HG02981 (cell line): ENCODE results near the gene PHF19.

Experiments used
- ATAC-seq: cut with Tn5 transposase; IDR thresholded peaks from one replicate; pipeline ENCODE4 v1.9.1; 2021; ENCODE audit warnings: mild to moderate bottlenecking, moderate library complexity; ENCODE audit not compliant: unreplicated experiment

PHF19 gene

GRCh38 chr9:120892748-120893610 lies 16.0 kb upstream of the PHF19 start:
- peak; percentile 67 for ATAC-seq

DNA sequence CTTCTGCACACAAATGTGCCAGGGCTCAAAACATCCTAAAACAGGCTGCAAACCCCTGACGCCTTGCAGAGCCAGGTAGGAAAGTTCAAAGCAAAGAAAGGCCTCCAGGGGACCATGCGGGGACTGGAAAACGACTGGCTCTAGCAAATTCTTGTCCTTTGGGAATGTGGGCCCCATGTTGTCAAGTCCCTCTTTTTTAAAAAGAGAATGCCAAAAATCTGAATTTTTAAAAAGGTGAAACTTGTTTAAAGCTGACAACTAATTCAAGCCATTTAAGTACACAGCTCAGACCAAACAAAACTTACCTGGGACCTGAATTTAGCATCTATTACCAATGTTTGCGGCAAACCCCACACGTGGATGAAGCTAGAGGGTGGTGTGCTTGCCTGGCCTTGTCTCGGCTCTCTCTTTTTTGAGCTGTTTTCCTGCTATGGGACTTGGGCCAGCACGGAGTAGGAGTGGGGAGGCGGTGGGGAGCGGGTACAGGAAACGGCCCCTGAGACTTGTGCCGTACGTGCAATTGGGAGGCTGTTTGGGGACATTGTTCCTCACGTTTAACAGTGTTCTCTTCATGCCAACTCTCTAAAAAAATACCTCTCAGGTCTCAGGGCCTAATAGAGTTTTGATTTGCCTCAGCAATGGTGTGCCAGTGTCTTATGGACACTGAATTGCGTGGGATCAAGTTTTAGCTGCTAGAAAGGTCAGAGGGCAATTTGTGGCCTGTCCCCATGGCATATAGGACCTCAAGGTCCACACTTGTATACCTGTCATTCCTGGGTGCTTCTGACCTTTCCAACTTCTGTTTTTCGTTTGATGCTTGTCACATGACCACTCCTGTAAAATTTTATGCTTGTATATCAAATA lies 15.1 kb upstream of the PHF19 start:
- ATAC-seq = peak; percentile 30

GRCh38 chr9:120891245-120891883 lies 14.4 kb upstream of the PHF19 start:
- ATAC-seq = no peak

- ATAC-seq = no peak
Observed at GRCh38 chr9:120890320-120891244, 13.6 kb upstream of the PHF19 start.

DNA sequence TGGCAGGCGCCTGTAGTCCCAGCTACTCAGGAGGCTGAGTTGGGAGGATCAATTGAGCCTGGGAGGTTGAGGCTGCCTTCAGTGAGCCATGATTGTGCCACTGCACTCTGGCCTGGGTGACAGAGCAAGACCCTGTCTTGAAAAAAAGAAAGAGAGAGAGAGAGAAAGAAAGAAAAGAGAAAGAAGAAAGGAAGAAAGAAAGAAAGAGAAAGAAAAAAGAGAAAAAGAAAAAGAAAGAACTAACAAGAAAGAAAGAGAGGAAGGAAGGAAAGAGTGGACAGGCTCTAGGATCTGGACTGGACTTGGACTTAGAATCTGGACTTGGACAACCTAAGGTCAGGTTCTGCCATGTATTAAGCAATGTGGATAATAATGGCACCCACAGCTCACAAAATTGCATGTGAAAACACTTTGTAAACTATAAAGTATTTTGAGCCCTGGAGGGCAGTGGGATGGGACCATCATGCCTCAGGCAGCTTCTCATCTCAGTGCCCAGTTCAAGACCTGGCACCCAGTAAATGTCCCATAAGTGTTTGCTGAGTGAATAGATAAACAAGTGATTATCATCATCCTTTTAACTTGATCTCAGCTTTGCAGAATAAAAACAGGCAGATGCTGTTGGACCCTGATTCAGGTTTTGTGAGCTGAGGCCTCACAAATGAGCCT lies 12.8 kb upstream of the PHF19 start:
- ATAC-seq = no peak

DNA sequence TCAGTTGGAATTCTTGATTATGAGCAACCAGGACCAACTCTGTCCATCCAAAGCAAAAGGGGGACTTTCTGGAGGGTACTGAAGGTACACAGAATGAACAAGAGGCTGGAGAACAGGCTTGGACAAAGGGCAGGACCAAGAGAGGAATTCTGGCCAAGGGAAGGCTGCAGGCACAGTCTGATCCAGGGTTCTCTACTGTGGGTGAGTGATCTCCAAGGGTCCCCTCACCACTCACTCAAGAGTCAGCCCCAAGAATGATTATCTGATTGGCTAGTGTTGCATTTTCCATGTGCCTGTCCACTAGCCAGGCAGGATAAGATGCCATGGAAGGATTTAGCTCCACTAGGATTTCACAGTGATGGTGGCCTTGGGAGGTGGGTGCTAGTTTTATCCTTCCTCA lies 11.6 kb upstream of the PHF19 start:
- ATAC-seq = no peak

DNA sequence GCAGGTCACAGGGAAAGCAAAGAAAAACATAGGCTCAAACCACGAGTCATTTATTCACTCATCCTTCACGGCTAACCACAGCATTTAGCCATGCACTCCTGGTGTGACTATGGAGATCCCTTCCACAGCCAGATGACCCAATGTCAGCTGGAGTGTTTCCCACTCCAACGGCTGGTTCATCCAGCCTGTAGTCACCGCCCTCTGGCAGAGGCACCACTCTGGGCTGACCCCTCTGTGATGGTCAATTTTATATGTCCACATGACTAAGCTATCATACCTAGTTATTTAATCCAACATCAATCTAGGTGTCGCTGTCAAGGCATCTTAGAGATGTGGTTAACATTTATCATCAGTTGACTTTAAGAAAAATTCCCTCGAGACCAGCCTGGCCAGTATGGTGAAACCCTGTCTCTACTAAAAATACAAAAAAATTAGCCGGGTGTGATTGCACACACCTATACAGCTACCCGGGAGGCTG lies 9.5 kb upstream of the PHF19 start:
- ATAC-seq = no peak

DNA sequence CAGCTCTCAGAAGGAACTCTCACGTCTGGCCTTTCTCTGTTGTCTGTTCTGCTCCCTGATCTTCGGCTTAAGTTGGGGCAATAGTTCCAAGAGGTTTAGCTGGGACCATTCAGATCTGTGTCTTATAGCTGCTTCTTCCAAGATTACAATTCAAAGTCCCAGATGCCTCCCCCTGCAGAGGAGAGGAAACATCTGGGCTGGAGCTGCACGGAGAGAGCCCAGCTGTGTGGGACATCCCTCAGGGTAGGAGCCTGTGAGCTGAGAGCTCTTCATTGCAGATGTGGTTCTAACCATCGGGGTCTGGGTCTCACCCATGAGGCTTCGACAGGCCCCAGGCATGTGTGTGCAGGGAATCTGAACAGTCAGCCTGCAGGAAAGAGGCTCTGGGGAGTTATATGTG lies 9.0 kb upstream of the PHF19 start:
- ATAC-seq = no peak

DNA sequence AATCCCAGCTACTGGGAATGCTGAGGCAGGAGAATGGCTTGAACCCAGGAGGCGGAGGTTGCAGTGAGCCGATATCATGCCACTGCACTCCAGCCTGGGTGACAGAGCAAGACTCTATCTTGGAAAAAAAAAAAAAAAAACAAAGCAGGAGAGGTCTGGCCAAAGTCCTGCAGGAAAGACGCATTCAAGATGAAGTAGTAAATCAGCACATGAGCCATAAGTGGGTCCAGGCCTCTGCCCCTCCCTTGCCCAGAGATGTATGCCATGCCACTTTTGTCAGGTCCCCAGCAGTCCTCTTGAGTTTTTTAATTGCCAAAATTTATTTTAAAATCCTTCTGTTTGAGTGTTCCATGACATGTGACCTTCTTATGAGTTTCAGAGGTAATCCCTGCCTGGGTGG lies 8.5 kb upstream of the PHF19 start:
- no peak for ATAC-seq

GRCh38 chr9:120883608-120883996 lies 6.6 kb upstream of the PHF19 start:
- no peak for ATAC-seq

- no peak for ATAC-seq
Observed at GRCh38 chr9:120882935-120883607, 6.1 kb upstream of the PHF19 start.

GRCh38 chr9:120879446-120879845 lies 2.5 kb upstream of the PHF19 start:
- no peak for ATAC-seq

DNA sequence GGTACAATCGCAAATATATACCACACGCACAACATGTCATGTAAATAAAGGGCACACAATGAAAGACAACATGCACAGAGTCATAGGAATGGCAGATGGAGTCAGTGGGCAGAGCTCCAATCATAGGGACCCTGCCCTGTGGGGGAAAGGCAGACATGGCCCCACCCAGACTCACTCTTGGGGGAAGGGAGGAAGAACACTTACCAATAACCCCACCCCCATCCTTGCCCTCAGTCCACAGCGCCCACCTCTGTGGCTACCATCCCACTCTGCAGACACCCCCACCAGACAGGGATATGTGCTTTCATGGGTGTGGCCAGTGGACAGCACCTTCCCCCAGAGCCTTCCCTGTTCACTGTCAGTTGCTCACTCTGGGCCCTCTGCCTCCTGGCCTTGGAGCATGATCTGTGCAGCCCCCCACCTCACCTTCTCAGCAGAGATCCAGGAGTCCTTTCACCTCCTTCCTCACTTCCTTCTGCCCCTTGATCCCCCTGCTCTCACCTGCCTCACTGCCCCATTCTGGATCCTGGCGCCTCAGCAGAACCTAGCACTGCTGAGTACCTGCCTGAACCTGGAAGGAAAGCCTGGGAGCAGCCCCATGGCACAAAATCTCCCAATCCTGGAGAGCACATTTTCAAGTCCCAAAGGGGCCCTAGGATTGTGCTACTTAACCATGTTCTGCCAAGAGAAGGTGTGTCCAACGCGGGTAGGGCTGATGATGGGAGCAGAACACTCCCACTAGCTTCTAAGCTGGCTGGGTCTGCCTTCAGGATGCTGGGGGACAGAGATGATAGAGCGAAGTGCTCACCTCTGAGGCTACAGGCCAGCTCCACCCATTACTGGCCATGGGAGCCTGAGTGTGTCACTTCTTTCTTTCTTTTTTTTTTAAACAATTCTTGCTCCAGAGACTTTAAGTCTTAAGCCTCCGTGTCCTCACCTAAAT lies 1.5 kb upstream of the PHF19 start:
- no peak for ATAC-seq

GRCh38 chr9:120877276-120878034 lies 467 bp upstream of the PHF19 start:
- peak; percentile 31 for ATAC-seq

DNA sequence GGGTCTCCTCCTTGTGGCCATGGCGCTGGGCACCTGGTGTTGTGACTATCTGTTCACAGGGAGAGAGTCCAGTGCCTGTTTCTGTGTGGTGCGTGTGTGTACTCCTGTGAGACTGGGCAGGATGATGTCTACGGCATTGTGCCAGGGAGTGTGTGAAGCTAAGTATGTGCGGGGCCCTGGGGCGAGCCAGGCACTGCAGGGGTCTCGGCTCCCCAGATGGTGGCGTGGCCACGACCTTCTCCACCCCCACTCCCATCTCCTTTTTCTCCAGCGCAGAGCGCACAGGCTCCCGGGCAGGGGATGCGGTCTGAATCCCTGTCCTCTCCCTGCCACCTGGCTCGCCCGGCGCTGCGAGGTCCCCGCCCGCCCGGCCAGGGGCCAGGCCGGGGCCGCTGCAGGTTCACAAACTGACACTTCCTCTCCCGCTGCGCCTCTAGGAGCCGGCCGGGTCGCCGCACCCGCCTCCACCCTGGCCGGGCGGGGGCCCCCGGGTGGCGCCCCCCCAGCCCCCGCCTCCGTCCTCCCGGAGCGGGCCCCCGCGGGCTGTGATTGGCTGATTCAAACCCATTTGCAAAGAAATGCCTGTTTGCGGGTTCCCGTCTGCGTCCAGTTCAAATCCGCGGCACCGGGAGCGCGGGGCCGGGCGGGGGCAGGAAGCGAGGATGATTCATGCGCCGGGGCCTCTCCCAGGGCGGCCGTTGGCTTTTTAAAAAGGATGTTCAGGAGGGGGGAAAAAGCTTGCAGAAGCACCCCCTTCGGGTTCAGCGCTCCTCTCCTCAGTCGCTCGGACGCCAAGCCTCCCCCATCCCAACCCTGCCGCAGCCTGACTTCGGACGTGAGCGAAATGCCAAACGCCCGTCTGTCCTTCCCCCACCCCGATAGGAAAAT lies 790 bp downstream of the PHF19 start:
- ATAC-seq = peak; percentile 54

GRCh38 chr9:120875643-120875953 lies 1.4 kb downstream of the PHF19 start:
- no peak for ATAC-seq

DNA sequence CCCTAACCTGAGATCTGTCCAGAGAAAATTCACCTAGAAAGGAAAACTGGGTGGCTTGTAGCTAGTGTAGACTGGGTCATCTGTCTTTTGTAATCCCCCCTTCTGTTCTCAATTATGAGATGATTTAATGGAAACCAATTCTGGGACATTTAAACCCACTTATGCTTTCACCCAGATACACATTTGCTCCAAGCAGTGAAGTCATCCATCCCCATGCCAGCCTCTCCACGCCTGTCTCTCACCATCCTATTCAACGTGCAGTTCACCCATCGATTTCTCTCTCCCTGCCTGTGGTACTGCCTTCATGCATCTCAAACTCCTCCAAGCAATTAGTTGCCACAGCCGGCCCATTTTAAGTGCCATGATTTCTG lies 1.8 kb downstream of the PHF19 start:
- ATAC-seq = no peak
